Spleen (tissue), 11 donors: ENCODE results near the gene MED13L. TPM values are rescaled to one million over a fixed set of nuclear protein-coding genes. Genes with fewer than 3 reads are reported as not detected.
A peak's percentile ranks its signal among the peaks of the same experiment; 100 is the strongest.

ENCODE experiments used
- DNase-seq: peaks from one replicate; pipeline ENCODE4 v3.0.0-alpha.2; 2020
- H3K27ac ChIP-seq, 8 donors: fragments of 200-600 bp; sonication (generic) in 7 of 8; 1 replicate in 4 of 8; 2 replicates in 4 of 8; pipeline versions ENCODE4 v1.5.0 to v1.8.0; 2016 to 2021; ENCODE audit warnings: inconsistent platforms in 4 of 8, mild to moderate bottlenecking in 4 of 8, moderate library complexity in 1 of 8
- H3K27me3 ChIP-seq, 7 donors: fragments of 200-600 bp; sonication (generic) in 6 of 7; replicated peaks in 1 of 7; 1 replicate in 4 of 7; 2 replicates in 3 of 7; pipeline versions ENCODE4 v1.5.0 to v1.8.0; 2016 to 2021; ENCODE audit warnings: inconsistent platforms in 3 of 7, mild to moderate bottlenecking in 1 of 7
- H3K36me3 ChIP-seq, 6 donors: fragments of 200-600 bp; sonication (generic) in 5 of 6; 1 replicate in 4 of 6; 2 replicates in 2 of 6; pipeline versions ENCODE4 v1.5.0 to v1.8.0; 2016 to 2021; ENCODE audit warnings: inconsistent platforms in 2 of 6
- H3K4me1 ChIP-seq, 6 donors: fragments of 200-600 bp; sonication (generic) in 5 of 6; 1 replicate in 3 of 6; 2 replicates in 3 of 6; pipeline versions ENCODE4 v1.5.0 to v1.8.0; 2016 to 2021; ENCODE audit warnings: inconsistent platforms in 3 of 6
- H3K4me3 ChIP-seq, 8 donors: fragments of 200-600 bp; sonication (generic) in 7 of 8; 1 replicate in 4 of 8; 2 replicates in 4 of 8; pipeline versions ENCODE4 v1.5.0 to v1.8.0; 2016 to 2021; ENCODE audit warnings: inconsistent platforms in 4 of 8, mild to moderate bottlenecking in 4 of 8, moderate library complexity in 2 of 8
- H3K9me3 ChIP-seq, 8 donors: fragments of 200-600 bp; sonication (generic) in 7 of 8; 1 replicate in 4 of 8; 2 replicates in 4 of 8; pipeline versions ENCODE4 v1.5.0 to v1.8.0; 2016 to 2021; ENCODE audit warnings: inconsistent platforms in 4 of 8
- CTCF ChIP-seq, 11 experiments: fragments of 200-600 bp in 7 of 11; fragments of 450-650 bp in 4 of 11; sonication (generic) in 4 of 11; IDR thresholded peaks in 8 of 11; conservative IDR thresholded peaks in 3 of 11; 1 replicate in 7 of 11; 2 replicates in 4 of 11; pipeline versions ENCODE4 v1.4.0 to v1.8.0; 2016 to 2021; ENCODE audit warnings: antibody characterized with exemption in 11 of 11, inconsistent platforms in 4 of 11, mild to moderate bottlenecking in 1 of 11
- POLR2A ChIP-seq, 3 donors: fragments of 450-650 bp; IDR thresholded peaks; one replicate each; pipeline ENCODE4 v1.5.1; 2017; ENCODE audit warnings: antibody characterized with exemption in 3 of 3, mild to moderate bottlenecking in 1 of 3
- POLR2AphosphoS5 ChIP-seq, 3 donors: sonication (generic); formaldehyde crosslinking; IDR thresholded peaks; one replicate each; pipeline ENCODE4 v1.5.1; 2017; ENCODE audit warnings: antibody characterized with exemption in 3 of 3
- WGBS, 5 donors: extraction: QIAGEN DNeasy Blood & Tissue Kit in 3 of 5; methylation state at CpG; one replicate each; pipeline versions ENCODE4 v1.1.5 to v1.1.7; 2013 to 2018; 5-methylcytosine and 5-hydroxymethylcytosine counted together
- intact Hi-C: fragments of 100-400 bp; cut with DNase I; formaldehyde crosslinking; loops from one replicate; pipeline ENCODE4 v1.15.0; 2023; ENCODE audit warnings: low total_unique reads
- polyA plus RNA-seq, 3 donors: library from polyadenylated mRNA; stranded (reverse); fragments of 200-250 nt; gene quantifications; one replicate each; pipeline ENCODE4 v1.2.1, GENCODE V29; 2013
- total RNA-seq, 7 donors: library from RNA; depleted of rRNA in 3 of 7; stranded (reverse); fragments of >200 nt in 3 of 7; fragmentation: NEBNext Ultra II Directional in 4 of 7; extraction: Animal tissue kit (Norgen Biotek cat#: 25700) in 4 of 7; gene quantifications; one replicate each; pipeline versions ENCODE4 v1.1.0 to v1.2.1, GENCODE V29; 2016 to 2021
- donor health status: healthy with polysubstance abuse.
- donor health status: DM: no; HTN: no; CAD: no; lungs with moderate emphysema.
- donor health status: DM: no; HTN: no; CAD: no.
- donor health status: Bipolar disorder and iron deficiency.
- donor health status: healthy.
- donor health status: DM: no; HTN: no; CAD: no.
- donor health status: DM: yes; HTN: yes; CAD: no.

The MED13L gene
- total and polyA plus RNA-seq, 10 donors: 13.4 to 255 (median 185) TPM

GRCh38 chr12:116249938-116250337 lies 27.6 kb downstream of the MED13L start:
- no peak for TF ChIP-seq POLR2AphosphoS5 (IDR thresholded peaks at IDR 0.05)
- no peak for TF ChIP-seq CTCF (IDR thresholded peaks at IDR 0.05 in 8 of 11, conservative IDR thresholded peaks at IDR 0.05 in 3 of 11)
- no peak for TF ChIP-seq POLR2A (IDR thresholded peaks at IDR 0.05)
- Histone ChIP-seq H3K36me3 (no peaks in the 10 kb centered on the region), H3K27me3 (no peaks in the 10 kb centered on the region), H3K4me1 (peaks cover 18 to 71% (median 41%) of the 10 kb centered on the region in 6 donors), H3K4me3 (no peak overlapping the region), H3K9me3 (peaks cover 0 to 30% (median 23%) of the 10 kb centered on the region in 8 donors), H3K27ac (no peak overlapping the region)
- DNase-seq: no peak
- intact Hi-C loops: no loop called here
- 94 to 97% (median 95%) methylated on average over 2 of the region's 2 CpGs for WGBS, 5 donors

GRCh38 chr12:116248930-116249329 lies 28.6 kb downstream of the MED13L start:
- Histone ChIP-seq H3K27ac (peak overlapping the region in 1 of 8 donors; percentile 5), H3K27me3 (no peaks in the 10 kb centered on the region), H3K4me3 (no peak overlapping the region), H3K4me1 (peaks cover 28 to 71% (median 45%) of the 10 kb centered on the region in 6 donors), H3K36me3 (no peaks in the 10 kb centered on the region), H3K9me3 (peaks cover 0 to 30% (median 23%) of the 10 kb centered on the region in 8 donors)
- no peak for DNase-seq
- intact Hi-C loops: no loop called here
- TF ChIP-seq CTCF (IDR thresholded peaks at IDR 0.05 in 8 of 11, conservative IDR thresholded peaks at IDR 0.05 in 3 of 11) (no peak), POLR2A (IDR thresholded peaks at IDR 0.05) (no peak), POLR2AphosphoS5 (IDR thresholded peaks at IDR 0.05) (no peak)

- Histone ChIP-seq H3K36me3 (no peaks in the 10 kb centered on the region), H3K27me3 (no peaks in the 10 kb centered on the region), H3K27ac (no peak overlapping the region), H3K9me3 (peaks cover 0 to 30% (median 23%) of the 10 kb centered on the region in 8 donors), H3K4me1 (peaks cover 33 to 71% (median 50%) of the 10 kb centered on the region in 6 donors), H3K4me3 (no peak overlapping the region)
- no peak for DNase-seq
- intact Hi-C loops: no loop called here
- TF ChIP-seq POLR2A (IDR thresholded peaks at IDR 0.05): no peak
- TF ChIP-seq CTCF (IDR thresholded peaks at IDR 0.05 in 8 of 11, conservative IDR thresholded peaks at IDR 0.05 in 3 of 11): no peak
- no peak for TF ChIP-seq POLR2AphosphoS5 (IDR thresholded peaks at IDR 0.05)
Measured at GRCh38 chr12:116248433-116248832, 29.1 kb downstream of the MED13L start.

GRCh38 chr12:116247377-116247776 lies 30.1 kb downstream of the MED13L start:
- WGBS, 5 donors: 65 to 86% (median 74%) methylated on average over 3 of the region's 3 CpGs
- no peak overlapping the region for H3K27ac ChIP-seq
- no peak overlapping the region for H3K4me3 ChIP-seq
- no peaks in the 10 kb centered on the region for H3K36me3 ChIP-seq
- H3K27me3 ChIP-seq: no peaks in the 10 kb centered on the region
- peaks cover 0 to 30% (median 23%) of the 10 kb centered on the region in 8 donors for H3K9me3 ChIP-seq
- TF ChIP-seq CTCF (IDR thresholded peaks at IDR 0.05 in 8 of 11, conservative IDR thresholded peaks at IDR 0.05 in 3 of 11): no peak
- no peak for TF ChIP-seq POLR2A (IDR thresholded peaks at IDR 0.05)
- TF ChIP-seq POLR2AphosphoS5 (IDR thresholded peaks at IDR 0.05): no peak
- no peak for DNase-seq
- intact Hi-C loops: no loop called here
- H3K4me1 ChIP-seq: peaks cover 37 to 73% (median 60%) of the 10 kb centered on the region in 6 donors
